GM18499 (cell line): ENCODE data around the gene SLBP.

ENCODE experiments used
- ATAC-seq: cut with Tn5 transposase; IDR thresholded peaks from one replicate; pipeline ENCODE4 v1.9.1; 2021; ENCODE audit warnings: moderate number of reproducible peaks; ENCODE audit not compliant: insufficient read depth, unreplicated experiment

Gene SLBP

GRCh38 chr4:1658581-1658980 lies 53.5 kb downstream of the SLBP start:
- ATAC-seq, result no peak

GRCh38 chr4:1658146-1658545 lies 54.0 kb downstream of the SLBP start:
- no peak for ATAC-seq

- ATAC-seq, result no peak
These were observed 55.1 kb downstream of the SLBP start for GRCh38 chr4:1656986-1657385.

- no peak for ATAC-seq
These were observed 56.0 kb downstream of the SLBP start for GRCh38 chr4:1656132-1656531.

DNA sequence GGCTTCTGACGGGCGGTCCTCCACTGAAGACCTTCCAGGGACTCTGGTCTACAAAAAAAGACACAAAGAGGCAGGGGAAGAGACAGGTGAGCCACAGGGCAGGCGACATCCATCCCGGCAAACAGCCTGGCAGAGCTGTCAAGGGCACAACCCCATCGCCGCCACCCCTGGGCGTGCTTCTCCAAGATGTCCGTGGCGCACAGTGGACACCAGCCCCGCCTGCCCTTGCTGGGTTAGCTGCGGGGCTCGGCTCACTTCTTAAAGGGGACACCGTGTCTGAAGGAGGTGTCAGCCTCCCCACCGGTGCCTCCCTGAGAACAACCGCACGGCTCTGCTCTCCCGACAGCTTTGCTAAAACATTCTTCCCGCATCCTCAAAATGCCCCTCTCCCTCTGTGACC lies 56.4 kb downstream of the SLBP start:
- ATAC-seq, result no peak

GRCh38 chr4:1655081-1655480 lies 57.0 kb downstream of the SLBP start:
- no peak for ATAC-seq

DNA sequence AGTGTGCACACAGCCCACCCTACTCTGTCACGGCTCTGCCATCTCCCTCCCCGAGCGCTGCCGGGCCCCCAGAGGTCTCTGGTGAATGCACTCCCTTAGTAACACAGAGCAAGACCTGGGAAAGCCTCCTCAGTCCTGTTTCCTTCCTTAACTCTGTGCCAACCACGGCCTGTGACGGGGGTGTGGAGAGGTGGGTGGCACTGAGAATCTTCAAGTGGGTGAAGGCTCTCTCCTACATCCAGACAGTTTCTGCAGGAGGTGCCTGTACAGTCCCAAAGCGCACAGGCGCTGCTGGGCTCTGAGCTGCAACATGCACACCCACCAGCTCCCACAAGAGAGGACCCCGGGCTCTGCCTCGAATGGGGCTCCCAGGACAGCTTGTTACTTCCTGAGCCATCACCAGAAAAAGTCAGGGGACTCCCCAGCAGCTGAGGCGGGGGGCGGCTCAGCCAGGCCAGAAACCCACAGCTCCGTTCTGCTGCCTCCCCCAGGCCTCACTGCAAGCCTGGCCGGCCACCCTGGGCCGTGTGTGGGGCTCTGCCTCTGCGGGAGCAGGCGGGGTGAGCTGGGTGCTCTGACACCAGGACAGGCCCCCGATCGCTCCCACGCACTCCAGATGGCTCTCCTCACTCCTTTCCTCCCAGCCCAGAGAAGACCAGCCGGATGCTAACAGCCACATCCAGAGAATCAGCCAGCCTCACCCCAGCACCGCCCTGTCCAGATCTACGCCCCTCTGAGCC lies 57.7 kb downstream of the SLBP start:
- ATAC-seq, result no peak

- no peak for ATAC-seq
These were observed 58.3 kb downstream of the SLBP start for GRCh38 chr4:1653776-1654175.

DNA sequence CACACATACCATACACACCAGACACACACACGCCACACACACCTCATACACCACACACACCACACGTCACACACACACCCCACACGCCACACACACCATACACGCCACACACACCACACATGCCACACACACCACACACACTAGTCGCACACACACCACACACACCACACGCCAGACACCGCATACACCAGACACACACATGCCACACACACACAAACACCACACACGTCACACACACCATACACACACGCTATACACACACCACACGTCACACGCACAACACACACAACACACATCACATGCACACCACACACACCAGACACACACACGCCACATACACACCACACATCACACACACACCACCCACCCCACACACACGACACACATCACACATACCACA lies 60.0 kb downstream of the SLBP start:
- no peak for ATAC-seq

DNA sequence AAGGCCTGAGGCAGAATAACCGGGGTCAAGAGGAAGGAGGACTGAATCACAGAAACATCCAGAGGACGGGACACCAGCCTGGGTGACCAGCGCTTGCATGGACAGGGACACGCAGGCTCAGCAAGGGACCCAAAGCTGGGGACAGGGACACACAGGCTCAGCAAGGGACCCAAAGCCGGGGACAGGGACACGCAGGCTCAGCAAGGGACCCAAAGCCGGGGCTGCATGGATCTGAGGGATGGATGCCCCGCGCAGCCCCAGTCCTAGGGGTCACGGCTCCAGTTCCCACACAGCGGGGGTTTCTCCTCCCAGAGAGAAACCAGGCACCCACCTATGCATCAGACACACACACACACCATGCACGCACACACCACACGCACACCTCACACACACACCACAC lies 60.5 kb downstream of the SLBP start:
- no peak for ATAC-seq

GRCh38 chr4:1648962-1649361 lies 63.2 kb downstream of the SLBP start:
- ATAC-seq, result no peak

- ATAC-seq, result no peak
These were observed 64.7 kb downstream of the SLBP start for GRCh38 chr4:1647432-1647831.

GRCh38 chr4:1646690-1647089 lies 65.4 kb downstream of the SLBP start:
- ATAC-seq, result no peak

- no peak for ATAC-seq
These were observed 67.0 kb downstream of the SLBP start for GRCh38 chr4:1644891-1645657.

- ATAC-seq, result no peak
These were observed 68.0 kb downstream of the SLBP start for GRCh38 chr4:1643971-1644735.
